HG03469 (cell line): ENCODE results near the gene MAPKAPK5.
"Not testable (repeated sequence)": the region's sequence is repeated elsewhere in the genome, so short reads cannot be mapped to it uniquely, and the experiment has no call there.

Experiments used
- ATAC-seq: cut with Tn5 transposase; IDR thresholded peaks from one replicate; pipeline ENCODE4 v1.9.1; 2021; ENCODE audit warnings: mild to moderate bottlenecking, moderate library complexity, moderate number of reproducible peaks; ENCODE audit not compliant: unreplicated experiment

Gene MAPKAPK5

GRCh38 chr12:111826992-111827391 lies 15.0 kb upstream of the MAPKAPK5 start:
- ATAC-seq: no peak

- ATAC-seq: no peak
These were observed 14.1 kb upstream of the MAPKAPK5 start for GRCh38 chr12:111827907-111828306.

- ATAC-seq: no peak
These were observed 13.6 kb upstream of the MAPKAPK5 start for GRCh38 chr12:111828338-111828979.

DNA sequence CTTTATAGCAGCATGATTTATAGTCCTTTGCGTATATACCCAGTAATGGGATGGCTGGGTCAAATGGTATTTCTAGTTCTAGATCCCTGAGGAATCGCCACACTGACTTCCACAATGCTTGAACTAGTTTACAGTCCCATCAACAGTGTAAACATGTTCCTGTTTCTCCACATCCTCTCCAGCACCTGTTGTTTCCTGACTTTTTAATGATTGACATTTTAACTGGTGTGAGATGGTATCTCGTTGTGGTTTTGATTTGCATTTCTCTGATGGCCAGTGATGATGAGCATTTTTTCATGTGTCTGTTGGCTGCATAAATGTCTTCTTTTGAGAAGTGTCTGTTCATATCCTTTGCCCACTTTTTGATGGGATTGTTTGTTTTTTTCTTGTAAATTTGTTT lies 12.4 kb upstream of the MAPKAPK5 start:
- ATAC-seq: not testable (repeated sequence)

GRCh38 chr12:111834740-111835386 lies 7.2 kb upstream of the MAPKAPK5 start:
- ATAC-seq: not testable (repeated sequence)

DNA sequence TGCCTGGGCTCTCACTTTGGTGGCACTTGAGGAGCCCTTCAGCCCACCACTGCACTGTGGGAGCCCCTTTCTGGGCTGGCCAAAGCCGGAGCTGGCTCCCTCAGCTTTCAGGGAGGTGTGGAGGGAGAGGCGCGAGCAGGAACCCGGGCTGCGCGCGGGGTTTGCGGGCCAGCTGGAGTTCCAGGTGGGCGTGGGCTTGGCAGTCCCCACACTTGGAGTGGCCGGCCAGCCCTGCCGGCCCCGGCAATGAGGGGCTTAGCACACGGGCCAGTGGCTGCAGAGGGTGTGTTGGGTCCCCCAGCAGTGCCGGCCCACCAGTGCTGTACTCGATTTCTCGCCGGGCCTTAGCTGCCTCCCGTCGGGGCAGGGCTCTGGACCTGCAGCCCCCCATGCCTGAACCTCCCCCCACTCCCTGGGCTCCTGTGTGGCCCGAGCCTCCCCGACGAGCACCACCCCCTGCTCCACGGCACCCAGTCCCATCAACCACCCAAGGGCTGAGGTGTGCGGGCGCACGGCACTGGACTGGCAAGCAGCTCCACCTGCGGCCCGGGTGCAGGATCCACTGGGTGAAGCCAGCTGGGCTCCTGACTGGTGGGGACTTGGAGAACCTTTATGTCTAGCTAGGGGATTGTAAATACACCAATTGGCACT lies 6.4 kb upstream of the MAPKAPK5 start:
- not testable (repeated sequence) for ATAC-seq

GRCh38 chr12:111838353-111838752 lies 3.7 kb upstream of the MAPKAPK5 start:
- ATAC-seq: no peak

DNA sequence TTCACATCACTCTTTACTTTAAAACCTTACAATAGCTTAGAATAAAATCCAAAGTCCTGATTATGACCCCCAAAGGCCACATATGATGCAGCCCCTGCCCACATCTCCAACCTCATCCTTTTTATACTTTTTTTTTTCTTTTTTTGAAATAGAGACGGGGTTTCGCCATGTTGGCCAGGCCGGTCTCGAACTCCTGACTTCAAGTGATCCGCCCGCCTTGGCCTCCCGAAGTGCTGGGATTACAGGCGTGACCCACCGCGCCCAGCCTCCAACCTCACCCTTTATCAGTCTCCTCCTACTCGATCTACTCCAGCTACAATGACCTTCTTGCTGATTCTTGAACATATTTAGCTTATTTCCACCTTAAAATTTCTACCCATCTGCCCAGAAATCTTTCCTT lies 1.2 kb upstream of the MAPKAPK5 start:
- no peak for ATAC-seq

GRCh38 chr12:111841236-111841749 lies 735 bp upstream of the MAPKAPK5 start:
- ATAC-seq: no peak

DNA sequence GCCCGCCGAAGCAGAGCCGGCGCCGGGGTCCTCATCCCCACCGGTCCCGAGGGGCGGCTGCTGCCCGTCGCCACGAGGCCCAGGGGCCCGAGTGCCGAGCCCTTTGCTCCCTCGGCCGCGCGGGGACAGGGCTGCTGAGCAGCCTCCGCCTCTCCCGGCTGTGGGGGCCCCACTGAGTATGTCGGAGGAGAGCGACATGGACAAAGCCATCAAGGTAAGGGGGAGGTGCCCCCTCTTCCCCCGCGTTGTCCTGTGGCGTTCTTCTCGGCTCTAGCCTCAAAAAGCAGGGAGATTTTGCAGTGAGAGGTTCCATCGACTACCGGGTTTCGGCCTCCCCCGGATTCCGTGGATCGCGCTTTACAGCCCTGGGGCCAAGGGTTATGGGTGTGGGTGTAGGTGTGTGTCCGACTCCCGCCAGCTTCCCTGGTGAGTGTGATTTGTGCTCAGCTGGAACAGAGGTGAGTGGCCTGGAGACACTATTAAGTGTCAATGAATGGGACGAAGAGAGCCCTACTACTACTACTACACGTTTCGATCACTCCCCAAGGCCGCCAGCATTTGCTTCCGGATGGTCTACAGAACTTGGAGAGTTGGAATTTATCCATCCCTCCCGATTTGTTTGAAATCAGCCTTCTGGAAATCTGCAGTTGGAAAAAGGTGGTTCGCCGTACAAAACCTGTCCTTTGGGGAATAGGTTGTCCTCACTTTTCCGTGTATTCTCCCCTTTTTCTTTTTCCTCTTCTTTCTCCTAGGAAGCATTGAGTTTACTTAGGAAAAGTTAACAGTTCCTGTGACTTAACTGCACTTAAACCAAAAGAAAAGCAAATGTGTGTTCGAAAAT lies 748 bp downstream of the MAPKAPK5 start:
- no peak for ATAC-seq

DNA sequence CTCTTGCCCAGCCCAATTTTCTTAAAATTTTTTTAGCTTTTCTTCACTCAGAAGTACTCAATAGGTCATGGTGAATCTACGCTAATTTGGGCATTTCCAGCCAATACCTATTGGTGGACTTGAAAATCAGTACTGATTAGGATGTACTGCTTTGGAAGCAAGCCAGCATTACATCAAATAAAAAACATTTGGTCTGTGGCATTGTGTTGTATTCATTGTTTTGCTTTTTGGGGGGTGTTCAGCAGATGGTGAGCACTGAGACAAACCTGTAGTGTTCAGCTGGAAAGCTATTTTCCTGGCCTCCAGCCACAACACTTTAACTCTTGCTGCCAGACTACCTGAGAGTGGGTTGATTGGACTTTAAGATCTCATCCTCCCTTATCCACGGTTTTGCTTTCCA lies 4.0 kb downstream of the MAPKAPK5 start:
- ATAC-seq: no peak

GRCh38 chr12:111850526-111850925 lies 8.5 kb downstream of the MAPKAPK5 start:
- no peak for ATAC-seq

GRCh38 chr12:111858186-111858585 lies 16.2 kb downstream of the MAPKAPK5 start:
- ATAC-seq: no peak

- no peak for ATAC-seq
These were observed 16.8 kb downstream of the MAPKAPK5 start for GRCh38 chr12:111858778-111859177.

GRCh38 chr12:111864913-111865312 lies 22.9 kb downstream of the MAPKAPK5 start:
- ATAC-seq: no peak

DNA sequence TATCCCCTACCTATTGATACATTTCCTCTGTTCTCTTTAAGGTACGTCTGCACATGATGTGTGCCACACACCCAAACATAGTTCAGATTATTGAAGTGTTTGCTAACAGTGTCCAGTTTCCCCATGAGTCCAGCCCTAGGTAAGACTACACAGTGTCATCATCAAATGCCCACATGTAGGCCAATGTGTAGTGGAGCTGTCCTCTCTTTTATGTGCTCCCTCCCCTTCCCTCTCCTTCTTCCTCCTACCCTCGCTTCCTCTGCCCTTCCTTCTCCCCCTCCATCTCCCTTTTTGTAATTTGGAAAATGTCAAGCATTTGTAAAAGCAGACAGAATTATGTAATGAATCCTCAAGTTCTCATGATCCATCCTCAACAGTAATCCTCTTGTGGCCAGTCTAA lies 25.5 kb downstream of the MAPKAPK5 start:
- no peak for ATAC-seq

- ATAC-seq: no peak
These were observed 26.9 kb downstream of the MAPKAPK5 start for GRCh38 chr12:111868676-111869588.

DNA sequence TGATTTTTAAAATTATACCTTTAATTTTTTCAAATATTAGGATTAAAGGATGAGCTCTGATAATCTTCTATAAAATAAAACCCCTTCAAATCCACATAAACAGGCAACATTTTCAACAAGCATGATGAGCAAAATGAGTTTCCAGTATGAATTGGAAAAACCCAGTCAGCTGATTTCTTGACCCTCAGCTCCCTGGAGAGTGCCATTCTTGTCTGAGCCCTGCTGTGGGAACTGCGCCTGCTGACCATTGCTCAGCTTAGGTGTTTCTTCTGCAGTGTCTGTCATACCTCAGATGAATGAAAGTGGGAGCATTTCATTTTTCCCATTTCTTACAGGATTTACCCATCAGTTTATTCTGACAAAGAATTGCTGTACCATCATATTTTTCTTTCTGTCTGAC lies 27.6 kb downstream of the MAPKAPK5 start:
- no peak for ATAC-seq

- no peak for ATAC-seq
These were observed 28.2 kb downstream of the MAPKAPK5 start for GRCh38 chr12:111870216-111870615.

DNA sequence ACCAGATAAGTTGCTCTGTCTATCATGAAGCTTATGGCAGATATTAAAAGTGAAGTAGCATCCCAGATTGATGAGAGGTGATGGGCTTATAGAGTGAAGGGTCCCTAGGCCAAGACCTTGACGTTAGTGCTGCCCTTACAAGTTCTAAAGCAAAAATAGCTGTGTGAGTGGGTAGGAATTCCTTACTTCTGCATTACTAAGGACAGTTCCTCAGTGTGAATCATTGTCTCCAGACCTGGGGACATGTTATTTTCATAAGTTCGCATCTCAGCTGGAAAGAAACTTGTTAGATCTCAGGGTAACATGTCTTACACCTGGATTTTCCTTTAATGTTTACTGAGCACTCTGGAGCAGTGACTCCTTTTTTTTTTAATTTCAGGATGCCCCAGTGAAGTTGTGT lies 28.7 kb downstream of the MAPKAPK5 start:
- ATAC-seq: no peak
